Sigmoid colon (tissue), 7 donors: ENCODE data around the gene GSTO1. TPM values are rescaled to one million over a fixed set of nuclear protein-coding genes. Genes with fewer than 3 reads are reported as not detected.
A peak's percentile ranks its signal among the peaks of the same experiment; 100 is the strongest.

Experiments used
- DNase-seq: peaks from one replicate; pipeline ENCODE4 v3.0.0-alpha.2; 2019
- H3K27ac ChIP-seq, 4 donors: fragments of 200-600 bp; sonication (generic); one replicate each; pipeline ENCODE4 v1.5.1; 2016 to 2019; ENCODE audit warnings: mild to moderate bottlenecking in 1 of 4
- H3K27me3 ChIP-seq, 3 donors: fragments of 200-600 bp; sonication (generic); one replicate each; pipeline ENCODE4 v1.5.1; 2019; ENCODE audit warnings: mild to moderate bottlenecking in 1 of 3
- H3K36me3 ChIP-seq, 4 donors: fragments of 200-600 bp; sonication (generic); one replicate each; pipeline ENCODE4 v1.5.1; 2016 to 2019
- H3K4me1 ChIP-seq, 4 donors: fragments of 200-600 bp; sonication (generic); one replicate each; pipeline ENCODE4 v1.5.1; 2017 to 2019
- H3K4me3 ChIP-seq, 4 donors: fragments of 200-600 bp; sonication (generic); one replicate each; pipeline ENCODE4 v1.5.1; 2017 to 2019; ENCODE audit warnings: mild to moderate bottlenecking in 2 of 4, moderate library complexity in 1 of 4
- H3K9me3 ChIP-seq, 4 donors: fragments of 200-600 bp in 3 of 4; sonication (generic) in 3 of 4; one replicate each; pipeline versions ENCODE4 v1.5.1 to v1.6.1; 2013 to 2019
- CTCF ChIP-seq, 4 experiments: fragments of 450-650 bp in 3 of 4; fragments of 200-600 bp in 1 of 4; IDR thresholded peaks; one replicate each; pipeline ENCODE4 v1.5.1; 2016 to 2019; ENCODE audit warnings: antibody characterized with exemption in 4 of 4, mild to moderate bottlenecking in 3 of 4, moderate library complexity in 2 of 4
- EP300 ChIP-seq, 4 donors: sonication (generic); formaldehyde crosslinking; IDR thresholded peaks; one replicate each; pipeline ENCODE4 v1.6.1; 2017; ENCODE audit warnings: antibody characterized with exemption in 4 of 4
- POLR2A ChIP-seq, 2 donors: fragments of 450-650 bp; IDR thresholded peaks; one replicate each; pipeline ENCODE4 v1.6.1; 2016; ENCODE audit warnings: antibody characterized with exemption in 2 of 2, mild to moderate bottlenecking in 2 of 2, moderate library complexity in 2 of 2
- POLR2AphosphoS5 ChIP-seq, 4 donors: sonication (generic); formaldehyde crosslinking; IDR thresholded peaks; one replicate each; pipeline ENCODE4 v1.6.1; 2017; ENCODE audit warnings: antibody characterized with exemption in 4 of 4
- WGBS, 2 donors: extraction: QIAGEN DNeasy Blood & Tissue Kit; methylation state at CpG; one replicate each; pipeline ENCODE4 v1.1.7; 2013; 5-methylcytosine and 5-hydroxymethylcytosine counted together
- intact Hi-C: fragments of 100-400 bp; cut with DNase I; formaldehyde crosslinking; loops from one replicate; pipeline ENCODE4 v1.15.1; 2023
- polyA plus RNA-seq, 3 donors: library from polyadenylated mRNA; stranded (reverse); fragments of 200-250 nt; gene quantifications; one replicate each; pipeline ENCODE4 v1.2.3, GENCODE V29; 2013
- total RNA-seq, 4 donors: library from RNA; depleted of rRNA; stranded (reverse); fragments of >200 nt; gene quantifications; one replicate each; pipeline ENCODE4 v1.1.0, GENCODE V29; 2016
- donor health status: healthy with polysubstance abuse.
- donor health status: Bipolar disorder and iron deficiency.
- donor health status: healthy.

GSTO1 gene
- total and polyA plus RNA-seq, 7 donors, result 77.5 to 189 (median 141) TPM

GRCh38 chr10:104259456-104259855 lies 4.8 kb downstream of the GSTO1 start:
- Histone ChIP-seq H3K9me3 (no peaks in the 10 kb centered on the region), H3K27me3 (no peaks in the 10 kb centered on the region), H3K4me3 (no peak overlapping the region), H3K4me1 (peaks cover 0 to 43% (median 37%) of the 10 kb centered on the region in 4 donors), H3K27ac (peak overlapping the region; percentile 35 to 66 (median 56)), H3K36me3 (peaks cover 4 to 71% (median 12%) of the 10 kb centered on the region in 4 donors)
- intact Hi-C loops, result loop anchor here (10.0 kb wide), 1 partner anchor 345 kb away; the partner anchor contains the start of gene STN1
- TF ChIP-seq POLR2A (IDR thresholded peaks at IDR 0.05) (no peak), POLR2AphosphoS5 (IDR thresholded peaks at IDR 0.05) (no peak), EP300 (IDR thresholded peaks at IDR 0.05) (no peak), CTCF (IDR thresholded peaks at IDR 0.05) (no peak)
- DNase-seq, result no peak
- WGBS, 2 donors, result 91 to 93% methylated on average over 3 of the region's 3 CpGs

GRCh38 chr10:104259999-104260774 lies 5.5 kb downstream of the GSTO1 start:
- WGBS, 2 donors, result 86 to 88% methylated on average over 6 of the region's 6 CpGs
- peak overlapping the region; percentile 35 to 66 (median 56) for H3K27ac ChIP-seq
- peaks cover 4 to 78% (median 12%) of the 10 kb centered on the region in 4 donors for H3K36me3 ChIP-seq
- TF ChIP-seq CTCF (IDR thresholded peaks at IDR 0.05) (no peak), EP300 (IDR thresholded peaks at IDR 0.05) (peak in 1 of 4 donors; percentile 29)
- no peak overlapping the region for H3K4me3 ChIP-seq
- H3K4me1 ChIP-seq, result peaks cover 0 to 43% (median 37%) of the 10 kb centered on the region in 4 donors
- DNase-seq, result no peak
- H3K9me3 ChIP-seq, result no peaks in the 10 kb centered on the region
- intact Hi-C loops, result loop anchor here (10.0 kb wide), 1 partner anchor 345 kb away; the partner anchor contains the start of gene STN1
- no peaks in the 10 kb centered on the region for H3K27me3 ChIP-seq

- intact Hi-C loops, result no loop called here
- WGBS, 2 donors, result 48 to 62% methylated on average over 3 of the region's 3 CpGs
- H3K4me3 ChIP-seq, result no peak overlapping the region
- H3K4me1 ChIP-seq, result peaks cover 0 to 43% (median 36%) of the 10 kb centered on the region in 4 donors
- peak overlapping the region; percentile 35 to 66 (median 56) for H3K27ac ChIP-seq
- TF ChIP-seq EP300 (IDR thresholded peaks at IDR 0.05), result no peak
- TF ChIP-seq CTCF (IDR thresholded peaks at IDR 0.05), result no peak
- TF ChIP-seq POLR2AphosphoS5 (IDR thresholded peaks at IDR 0.05), result no peak
- no peak for TF ChIP-seq POLR2A (IDR thresholded peaks at IDR 0.05)
- no peaks in the 10 kb centered on the region for H3K27me3 ChIP-seq
- no peaks in the 10 kb centered on the region for H3K9me3 ChIP-seq
- DNase-seq, result no peak
- H3K36me3 ChIP-seq, result peaks cover 4 to 84% (median 12%) of the 10 kb centered on the region in 4 donors
These were observed 6.1 kb downstream of the GSTO1 start for GRCh38 chr10:104260775-104261115.

- Histone ChIP-seq H3K9me3 (no peaks in the 10 kb centered on the region), H3K27me3 (no peaks in the 10 kb centered on the region), H3K4me1 (peaks cover 0 to 30% (median 23%) of the 10 kb centered on the region in 4 donors), H3K4me3 (no peak overlapping the region), H3K36me3 (peaks cover 4 to 97% (median 15%) of the 10 kb centered on the region in 4 donors), H3K27ac (peak overlapping the region in 1 of 4 donors; percentile 61)
- no peak for DNase-seq
- TF ChIP-seq POLR2AphosphoS5 (IDR thresholded peaks at IDR 0.05) (no peak), CTCF (IDR thresholded peaks at IDR 0.05) (no peak), POLR2A (IDR thresholded peaks at IDR 0.05) (no peak), EP300 (IDR thresholded peaks at IDR 0.05) (no peak)
- intact Hi-C loops, result no loop called here
- WGBS, 2 donors, result 89 to 92% methylated on average over 5 of the region's 5 CpGs
These were observed 7.4 kb downstream of the GSTO1 start for GRCh38 chr10:104262055-104262454.
